ENCODE results near the gene CHRM1.
"Not testable (repeated sequence)": the region's sequence is repeated elsewhere in the genome, so short reads cannot be mapped to it uniquely, and the experiment has no call there.

The CHRM1 gene

DNA sequence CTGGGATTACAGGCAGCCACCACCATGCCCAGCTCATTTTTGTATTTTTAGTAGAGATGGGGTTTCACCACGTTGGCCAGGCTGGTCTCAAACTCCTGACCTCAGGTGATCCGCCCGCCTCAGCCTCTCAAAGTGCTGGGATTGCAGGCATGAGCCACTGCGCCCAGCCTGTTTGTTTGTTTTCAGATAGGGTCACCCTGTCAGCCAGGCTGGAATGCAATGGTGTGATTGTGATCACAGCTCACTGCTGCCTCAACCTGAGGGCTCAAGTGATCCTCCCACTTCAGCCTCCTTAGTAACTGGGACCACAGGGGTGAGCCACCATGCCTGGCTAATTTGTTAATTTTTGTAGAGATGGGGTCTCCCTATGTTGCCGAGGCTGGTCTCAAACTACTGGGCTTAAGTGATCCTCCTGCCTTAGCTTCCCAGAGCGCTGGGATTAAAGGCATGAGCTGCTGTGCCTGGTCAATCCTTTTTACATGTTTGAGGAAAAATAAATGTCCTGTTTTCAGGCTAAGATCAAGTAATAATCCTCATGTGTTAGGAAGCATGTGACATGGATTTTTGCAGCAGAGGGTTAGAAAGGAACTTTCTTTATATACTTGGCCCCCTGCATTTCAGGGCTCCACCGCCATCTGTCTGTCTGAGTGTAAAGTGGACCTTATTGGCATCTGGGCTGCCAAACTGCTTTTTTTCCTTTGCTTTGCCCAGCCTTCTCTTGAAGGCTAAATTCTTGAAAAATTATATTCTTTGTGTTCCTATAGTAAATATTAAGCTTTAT, 45.3 kb downstream of the CHRM1 start:
- peak; percentile 58 for TF ChIP-seq CTCF (conservative IDR thresholded peaks at IDR 0.05; ENCODE audit: low read depth, low read length)
- H3K4me3 ChIP-seq (ENCODE audit: low read length) = no peak overlapping the region
- DNase-seq (ENCODE audit: low read depth) = peak; percentile 83

DNA sequence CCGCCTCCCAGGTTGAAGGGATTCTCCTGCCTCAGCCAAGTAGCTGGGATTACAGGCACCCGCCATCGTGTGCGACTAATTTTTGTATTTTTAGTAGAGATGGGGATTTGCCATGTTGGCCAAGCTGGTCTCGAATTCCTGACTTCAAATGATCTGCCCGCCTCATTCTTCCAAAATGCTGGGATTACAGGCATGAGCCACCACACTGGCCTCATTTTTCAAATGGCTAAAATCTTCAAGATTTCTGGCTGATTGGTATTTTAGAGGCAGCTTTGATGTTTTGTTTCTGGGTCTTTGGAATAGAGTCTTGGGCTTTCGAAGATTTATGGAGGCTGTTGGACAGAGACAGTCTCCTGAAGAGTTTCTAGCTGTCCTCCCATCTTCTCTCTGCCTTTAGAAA, 46.3 kb downstream of the CHRM1 start:
- H3K4me3 ChIP-seq (ENCODE audit: low read length) = no peak overlapping the region
- no peak for TF ChIP-seq CTCF (conservative IDR thresholded peaks at IDR 0.05; ENCODE audit: low read depth, low read length)
- no peak for DNase-seq (ENCODE audit: low read depth)

- TF ChIP-seq CTCF (conservative IDR thresholded peaks at IDR 0.05; ENCODE audit: low read depth, low read length) = no peak
- no peak for DNase-seq (ENCODE audit: low read depth)
- no peak overlapping the region for H3K4me3 ChIP-seq (ENCODE audit: low read length)
Measured at GRCh38 chr11:62865635-62866034, 55.5 kb downstream of the CHRM1 start.

- DNase-seq (ENCODE audit: low read depth) = no peak
- no peak for TF ChIP-seq CTCF (conservative IDR thresholded peaks at IDR 0.05; ENCODE audit: low read depth, low read length)
- no peak overlapping the region for H3K4me3 ChIP-seq (ENCODE audit: low read length)
Measured at GRCh38 chr11:62863687-62864335, 57.4 kb downstream of the CHRM1 start.

GRCh38 chr11:62861564-62862192, 59.5 kb downstream of the CHRM1 start:
- DNase-seq (ENCODE audit: low read depth); H3K4me3 ChIP-seq (ENCODE audit: low read length): not testable (repeated sequence)

GRCh38 chr11:62860835-62861563, 60.2 kb downstream of the CHRM1 start:
- TF ChIP-seq CTCF (conservative IDR thresholded peaks at IDR 0.05; ENCODE audit: low read depth, low read length) = no peak
- no peak overlapping the region for H3K4me3 ChIP-seq (ENCODE audit: low read length)
- DNase-seq (ENCODE audit: low read depth) = no peak

DNA sequence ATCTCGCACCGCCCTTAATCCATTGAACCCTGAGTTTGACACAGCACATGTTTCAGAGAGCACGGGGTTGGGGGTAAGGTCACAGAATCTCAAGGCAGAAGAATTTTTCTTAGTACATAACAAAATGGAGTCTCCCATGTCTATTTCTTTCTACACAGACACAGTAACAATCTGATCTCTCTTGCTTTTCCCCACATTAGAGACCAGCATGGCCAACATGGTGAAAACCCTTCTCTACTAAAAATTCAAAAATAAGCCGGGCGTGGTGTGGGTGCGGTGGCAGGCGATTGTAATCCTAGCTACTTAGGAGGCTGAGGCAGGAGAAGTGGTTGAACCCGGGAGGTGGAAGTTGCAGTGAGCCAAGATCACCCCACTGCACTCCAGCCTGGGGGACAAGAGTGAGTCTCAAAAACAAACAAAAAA, 61.9 kb downstream of the CHRM1 start:
- DNase-seq (ENCODE audit: low read depth); H3K4me3 ChIP-seq (ENCODE audit: low read length): not testable (repeated sequence)

All from retinal pigment epithelial cell (primary cell).